HG03342 (cell line): ENCODE measurements around the gene PGM5.

Source experiments
- ATAC-seq: cut with Tn5 transposase; IDR thresholded peaks from one replicate; pipeline ENCODE4 v1.9.1; 2021; ENCODE audit warnings: mild to moderate bottlenecking, moderate library complexity; ENCODE audit not compliant: unreplicated experiment

PGM5 gene

GRCh38 chr9:68493958-68494577 is 137.7 kb downstream of the PGM5 start:
- no peak for ATAC-seq

- no peak for ATAC-seq
These were observed 138.8 kb downstream of the PGM5 start for GRCh38 chr9:68495247-68495646.

- ATAC-seq = no peak
These were observed 139.9 kb downstream of the PGM5 start for GRCh38 chr9:68496356-68496755.

GRCh38 chr9:68497629-68498028 is 141.2 kb downstream of the PGM5 start:
- no peak for ATAC-seq

GRCh38 chr9:68498816-68499215 is 142.4 kb downstream of the PGM5 start:
- no peak for ATAC-seq

GRCh38 chr9:68500457-68501381 is 144.3 kb downstream of the PGM5 start:
- ATAC-seq = no peak

- no peak for ATAC-seq
These were observed 145.9 kb downstream of the PGM5 start for GRCh38 chr9:68502279-68502678.

GRCh38 chr9:68505681-68506409 is 149.4 kb downstream of the PGM5 start:
- ATAC-seq = peak; percentile 78

- no peak for ATAC-seq
These were observed 150.1 kb downstream of the PGM5 start for GRCh38 chr9:68506551-68506950.

- no peak for ATAC-seq
These were observed 150.9 kb downstream of the PGM5 start for GRCh38 chr9:68507130-68507805.

GRCh38 chr9:68507806-68508145 is 151.4 kb downstream of the PGM5 start:
- ATAC-seq = no peak

GRCh38 chr9:68508547-68508946 is 152.1 kb downstream of the PGM5 start:
- ATAC-seq = no peak

- no peak for ATAC-seq
These were observed 153.3 kb downstream of the PGM5 start for GRCh38 chr9:68509689-68510088.

GRCh38 chr9:68513385-68513784 is 157.0 kb downstream of the PGM5 start:
- ATAC-seq = no peak

GRCh38 chr9:68513981-68514380 is 157.6 kb downstream of the PGM5 start:
- ATAC-seq = no peak

- no peak for ATAC-seq
These were observed 159.1 kb downstream of the PGM5 start for GRCh38 chr9:68515326-68516017.

- no peak for ATAC-seq
These were observed 165.7 kb downstream of the PGM5 start for GRCh38 chr9:68522131-68522530.

- no peak for ATAC-seq
These were observed 166.5 kb downstream of the PGM5 start for GRCh38 chr9:68522954-68523353.

GRCh38 chr9:68523367-68523936 is 167.0 kb downstream of the PGM5 start:
- ATAC-seq = no peak

- ATAC-seq = no peak
These were observed 174.2 kb downstream of the PGM5 start for GRCh38 chr9:68530618-68531017.
